GM12878 (cell line): Measurements from ENCODE around the gene HNRNPM. TPM values are rescaled to one million over a fixed set of nuclear protein-coding genes. Genes with fewer than 3 reads are reported as not detected.

ENCODE experiments used
- ATAC-seq: fragments of 200-7000 bp; cut with Tn5 transposase; 3 replicates; pipeline ENCODE4 v1.9.1; 2020; ENCODE audit warnings: mild to moderate bottlenecking, moderate library complexity
- BruUV-seq: library from RNA; stranded (reverse); fragments of 400-500 nt; replicated peaks from 2 replicates; lab custom pipeline; 2021; lab: Mats Ljungman, UMichigan
- CTCF ChIA-PET: fragments of 300-600 bp; sonication (Branson Sonifier 250); formaldehyde crosslinking; extraction: SDS; loops from one replicate; lab custom pipeline; 2021; ENCODE audit warnings: inconsistent platforms; lab: Yijun Ruan, JAX
- POLR2A ChIA-PET: fragments of 350-600 bp; formaldehyde crosslinking; extraction: SDS; loops from one replicate; lab custom pipeline; 2021; ENCODE audit warnings: inconsistent platforms; lab: Charles Lee
- RAD21 ChIA-PET: fragments of 300-600 bp; sonication (Branson Sonifier 250); formaldehyde crosslinking; loops from one replicate; lab custom pipeline; 2023; ENCODE audit warnings: antibody characterized with exemption; ENCODE audit not compliant: unreplicated experiment; lab: Charles Lee
- SMC1A ChIA-PET: fragments of 300-600 bp; sonication (Branson Sonifier 250); formaldehyde crosslinking; loops from one replicate; lab custom pipeline; 2023; ENCODE audit not compliant: unreplicated experiment, uncharacterized antibody; lab: Charles Lee
- DNase-seq: peaks from one replicate; pipeline ENCODE4 v3.0.0-alpha.2; 2011; ENCODE audit warnings: low read depth, low spot score
- FAIRE-seq: peaks from 3 replicates; lab custom pipeline; 2011; peaks lifted over from hg19 to GRCh38; lab: Jason Lieb, UNC
- H2AFZ ChIP-seq: 2 replicates; pipeline ENCODE4 v1.6.0; 2011; ENCODE audit warnings: low read depth, low read length, control low read depth; ENCODE audit not compliant: control insufficient read depth
- H3K27ac ChIP-seq: 2 replicates; pipeline ENCODE4 v1.5.1; 2011; ENCODE audit warnings: control low read depth; ENCODE audit not compliant: control insufficient read depth, insufficient read depth
- H3K27me3 ChIP-seq, 2 experiments: replicated peaks in 1 of 2; 2 replicates each; pipeline versions ENCODE4 v1.6.0 to v1.6.1; 2011; ENCODE audit warnings: low read length in 1 of 2; ENCODE audit not compliant: control insufficient read depth in 2 of 2, insufficient read depth in 2 of 2
- H3K36me3 ChIP-seq, 2 experiments: 2 replicates each; pipeline ENCODE4 v1.5.1; 2011; ENCODE audit warnings: low read length in 1 of 2; ENCODE audit not compliant: control insufficient read depth in 2 of 2, insufficient read depth in 2 of 2
- H3K4me1 ChIP-seq: 2 replicates; pipeline ENCODE4 v1.6.1; 2011; ENCODE audit warnings: mild to moderate bottlenecking, low read length, moderate library complexity, mixed read lengths; ENCODE audit not compliant: control insufficient read depth, insufficient read depth
- H3K4me2 ChIP-seq: 2 replicates; pipeline ENCODE4 v1.6.0; 2011; ENCODE audit warnings: control low read depth; ENCODE audit not compliant: control insufficient read depth, insufficient read depth
- H3K4me3 ChIP-seq: fragments of 200-600 bp; sonication (generic); 2 replicates; pipeline ENCODE4 v1.5.1; 2016
- H3K79me2 ChIP-seq: 2 replicates; pipeline ENCODE4 v1.6.0; 2011; ENCODE audit warnings: low read length; ENCODE audit not compliant: control insufficient read depth, insufficient read depth
- H3K9ac ChIP-seq: 2 replicates; pipeline ENCODE4 v1.8.0; 2011; ENCODE audit warnings: low read length, control low read depth, mixed read lengths; ENCODE audit not compliant: control insufficient read depth, insufficient read depth
- H3K9me3 ChIP-seq: replicated peaks from 3 replicates; pipeline ENCODE4 v1.5.1; 2011; ENCODE audit warnings: mild to moderate bottlenecking, low read length; ENCODE audit not compliant: control insufficient read depth, insufficient read depth
- H4K20me1 ChIP-seq: 2 replicates; pipeline ENCODE4 v1.6.0; 2011; ENCODE audit not compliant: control insufficient read depth, insufficient read depth
- CREB1 ChIP-seq: IDR thresholded peaks from 2 replicates; pipeline ENCODE4 v1.6.1; 2012; ENCODE audit warnings: low read depth, mild to moderate bottlenecking, inconsistent platforms
- JUND ChIP-seq: IDR thresholded peaks from 2 replicates; pipeline ENCODE4 v1.6.1; 2012; ENCODE audit warnings: low read depth, mild to moderate bottlenecking, low read length, improper control_type of control experiment, moderate library complexity
- NBN ChIP-seq: fragments of 450-650 bp; IDR thresholded peaks from 2 replicates; pipeline ENCODE4 v1.6.1; 2016
- RCOR1 ChIP-seq: conservative IDR thresholded peaks from 2 replicates; pipeline ENCODE4 v1.6.1; 2012; ENCODE audit warnings: low read depth, low read length, improper control_type of control experiment
- RUNX3 ChIP-seq: IDR thresholded peaks from 2 replicates; pipeline ENCODE4 v1.6.1; 2012; ENCODE audit warnings: low read length, inconsistent platforms
- SMC3 ChIP-seq: IDR thresholded peaks from 2 replicates; pipeline ENCODE4 v1.6.1; 2011; ENCODE audit warnings: low read length, improper control_type of control experiment, borderline replicate concordance
- STAT1 ChIP-seq: fragments of 450-650 bp; conservative IDR thresholded peaks from 2 replicates; pipeline ENCODE4 v1.6.1; 2014; ENCODE audit warnings: antibody characterized with exemption, mild to moderate bottlenecking
- SUPT20H ChIP-seq: IDR thresholded peaks from 2 replicates; pipeline ENCODE4 v1.6.1; 2011; ENCODE audit warnings: low read depth, mild to moderate bottlenecking, low read length, moderate library complexity, borderline replicate concordance; ENCODE audit not compliant: control insufficient read depth
- TAF1 ChIP-seq: IDR thresholded peaks from 2 replicates; pipeline ENCODE4 v1.6.1; 2011; ENCODE audit warnings: mild to moderate bottlenecking, low read depth, low read length, borderline replicate concordance
- ZNF217 ChIP-seq: fragments of 450-650 bp; IDR thresholded peaks from 2 replicates; pipeline ENCODE4 v1.6.1; 2017; ENCODE audit warnings: antibody characterized with exemption, mild to moderate bottlenecking
- ZNF384 ChIP-seq: IDR thresholded peaks from 2 replicates; pipeline ENCODE4 v1.6.1; 2012; ENCODE audit warnings: low read depth, mild to moderate bottlenecking, low read length, improper control_type of control experiment, borderline replicate concordance
- ZSCAN29 ChIP-seq: fragments of 450-650 bp; IDR thresholded peaks from 2 replicates; pipeline ENCODE4 v1.6.1; 2017; ENCODE audit warnings: mild to moderate bottlenecking, moderate library complexity
- WGBS: methylation state at CpG from one replicate; pipeline ENCODE4 v1.1.6; 2016; ENCODE audit warnings: low lambda C conversion rate; ENCODE audit not compliant: insufficient replicate concordance, insufficient coverage; ENCODE audit errors: missing lambda C conversion rate; 5-methylcytosine and 5-hydroxymethylcytosine counted together
- in situ Hi-C: fragments of 300-500 bp; cut with MboI; formaldehyde crosslinking; loops from 9 replicates; pipeline ENCODE4 v1.14.3; 2018; ENCODE audit warnings: mixed read lengths
- intact Hi-C: fragments of 100-400 bp; cut with micrococcal nuclease; formaldehyde crosslinking; loops from one replicate; pipeline ENCODE4 v1.14.2; 2022; ENCODE audit not compliant: unreplicated experiment
- polyA plus RNA-seq, 11 experiments: library from polyadenylated mRNA; depleted of rRNA in 4 of 11; unstranded in 6 of 11; stranded (reverse) in 5 of 11; fragments of >200 nt; fragmentation: Nextera tagmentation in 4 of 11; fragmentation: Illumina TruSeq in 1 of 11; extraction: Ambion mirVana in 4 of 11; extraction: Trizol in 1 of 11; gene quantifications; 1 replicate in 1 of 11; 2 replicates in 10 of 11; pipeline versions ENCODE4 v1.2.1 to v1.2.3, GENCODE V29; 2011 to 2016; ENCODE audit warnings: inconsistent platforms in 2 of 11, missing spikeins in 2 of 11, low read depth in 1 of 11
- total RNA-seq, 4 experiments: library from RNA; depleted of rRNA in 3 of 4; stranded (reverse); fragments of >200 nt in 3 of 4; fragmentation: Illumina TruSeq in 1 of 4; extraction: Trizol in 1 of 4; gene quantifications; 2 replicates each; pipeline versions ENCODE4 v1.2.1 to v1.2.3, GENCODE V29; 2013 to 2021
- TF ChIP-seq, protein P1 (sequence below): fragments of 450-650 bp; IDR thresholded peaks from 2 replicates; pipeline ENCODE4 v1.6.1; 2017; ENCODE audit warnings: low read depth, mild to moderate bottlenecking, moderate library complexity
- TF ChIP-seq, protein P2 (sequence below): fragments of 450-650 bp; formaldehyde crosslinking; IDR thresholded peaks from 2 replicates; pipeline ENCODE4 v1.4.0; 2020; ENCODE audit warnings: mild to moderate bottlenecking, moderate library complexity

The HNRNPM gene
- total and polyA plus RNA-seq, 10 of the 15 experiments (the other 5 are each of a cell fraction or from before 2014, with no cell fraction given) = 14.3 to 415 (median 198) TPM

DNA sequence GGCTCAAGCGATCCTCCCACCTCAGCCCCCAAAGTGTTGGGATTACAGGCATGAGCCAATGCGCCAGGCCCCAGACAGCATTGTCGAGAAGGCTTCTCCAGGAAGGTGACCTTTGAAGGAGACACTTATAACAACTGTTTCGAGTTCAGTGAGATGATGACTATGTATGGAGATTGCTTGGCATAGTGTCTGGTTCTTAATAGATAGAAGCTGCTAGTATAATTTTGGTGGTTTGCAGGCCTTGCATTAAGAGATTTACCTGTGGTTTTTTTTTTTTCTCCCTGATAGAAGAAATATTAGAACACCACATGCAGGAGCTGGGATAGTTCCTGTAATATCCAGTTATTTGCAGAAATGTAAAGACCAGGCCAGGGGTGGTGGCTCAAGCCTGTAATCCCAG, 28.0 kb upstream of the HNRNPM start:
- CTCF ChIA-PET = interaction anchor here (0.6 to 2.3 kb wide), 2 partner anchors 76 to 88 kb away, joined by 3 to 5 read pairs; no protein-coding TSS in a partner anchor
- no peaks in the 10 kb centered on the region for H3K9me3 ChIP-seq
- intact Hi-C loops = no loop called here

More for the DNA sequence above, 28.0 kb upstream of the HNRNPM start:
- H3K27me3 ChIP-seq = no peaks in the 10 kb centered on the region
- WGBS = 73% methylated on average over 4 of the region's 4 CpGs
- H3K4me2 ChIP-seq = no peak overlapping the region
- no peak for FAIRE-seq
- H4K20me1 ChIP-seq = no peaks in the 10 kb centered on the region
- ChIA-PET SMC1A (no interaction called here), POLR2A (interaction anchor here (0.6 to 1.3 kb wide), 3 partner anchors 33 to 213 kb away, joined by 3 to 5 read pairs (median 4); no protein-coding TSS in a partner anchor), RAD21 (interaction anchor here (0.7 kb wide), 1 partner anchor 89 kb away, joined by 3 read pairs; no protein-coding TSS in a partner anchor)
- peaks cover 4% of the 10 kb centered on the region; the same call in 1 of the 2 replicates for H3K4me1 ChIP-seq
- in situ Hi-C loops = loop anchor here (5.0 kb wide), 1 partner anchor 161 kb away; the partner anchor contains the start of gene MYO1F
- ATAC-seq = no peak
- no peak overlapping the region for H3K4me3 ChIP-seq
- H3K9ac ChIP-seq = no peak overlapping the region
- H2AFZ ChIP-seq = no peak overlapping the region
- no peak overlapping the region for H3K27ac ChIP-seq
- DNase-seq = no peak
- H3K79me2 ChIP-seq = no peaks in the 10 kb centered on the region
- no TSS peak for BruUV-seq
- no peaks in the 10 kb centered on the region for H3K36me3 ChIP-seq
- TF ChIP-seq JUND (no peak), RUNX3 (no peak), ZNF217 (no peak), RCOR1 (no peak), CREB1 (no peak), NBN (no peak), ZNF384 (no peak), SMC3 (no peak), STAT1 (no peak), SUPT20H (no peak), ZSCAN29 (no peak), TAF1 (no peak)
- TF ChIP-seq, protein P1, sequence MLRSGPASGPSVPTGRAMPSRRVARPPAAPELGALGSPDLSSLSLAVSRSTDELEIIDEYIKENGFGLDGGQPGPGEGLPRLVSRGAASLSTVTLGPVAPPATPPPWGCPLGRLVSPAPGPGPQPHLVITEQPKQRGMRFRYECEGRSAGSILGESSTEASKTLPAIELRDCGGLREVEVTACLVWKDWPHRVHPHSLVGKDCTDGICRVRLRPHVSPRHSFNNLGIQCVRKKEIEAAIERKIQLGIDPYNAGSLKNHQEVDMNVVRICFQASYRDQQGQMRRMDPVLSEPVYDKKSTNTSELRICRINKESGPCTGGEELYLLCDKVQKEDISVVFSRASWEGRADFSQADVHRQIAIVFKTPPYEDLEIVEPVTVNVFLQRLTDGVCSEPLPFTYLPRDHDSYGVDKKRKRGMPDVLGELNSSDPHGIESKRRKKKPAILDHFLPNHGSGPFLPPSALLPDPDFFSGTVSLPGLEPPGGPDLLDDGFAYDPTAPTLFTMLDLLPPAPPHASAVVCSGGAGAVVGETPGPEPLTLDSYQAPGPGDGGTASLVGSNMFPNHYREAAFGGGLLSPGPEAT = no peak
- TF ChIP-seq, protein P2, sequence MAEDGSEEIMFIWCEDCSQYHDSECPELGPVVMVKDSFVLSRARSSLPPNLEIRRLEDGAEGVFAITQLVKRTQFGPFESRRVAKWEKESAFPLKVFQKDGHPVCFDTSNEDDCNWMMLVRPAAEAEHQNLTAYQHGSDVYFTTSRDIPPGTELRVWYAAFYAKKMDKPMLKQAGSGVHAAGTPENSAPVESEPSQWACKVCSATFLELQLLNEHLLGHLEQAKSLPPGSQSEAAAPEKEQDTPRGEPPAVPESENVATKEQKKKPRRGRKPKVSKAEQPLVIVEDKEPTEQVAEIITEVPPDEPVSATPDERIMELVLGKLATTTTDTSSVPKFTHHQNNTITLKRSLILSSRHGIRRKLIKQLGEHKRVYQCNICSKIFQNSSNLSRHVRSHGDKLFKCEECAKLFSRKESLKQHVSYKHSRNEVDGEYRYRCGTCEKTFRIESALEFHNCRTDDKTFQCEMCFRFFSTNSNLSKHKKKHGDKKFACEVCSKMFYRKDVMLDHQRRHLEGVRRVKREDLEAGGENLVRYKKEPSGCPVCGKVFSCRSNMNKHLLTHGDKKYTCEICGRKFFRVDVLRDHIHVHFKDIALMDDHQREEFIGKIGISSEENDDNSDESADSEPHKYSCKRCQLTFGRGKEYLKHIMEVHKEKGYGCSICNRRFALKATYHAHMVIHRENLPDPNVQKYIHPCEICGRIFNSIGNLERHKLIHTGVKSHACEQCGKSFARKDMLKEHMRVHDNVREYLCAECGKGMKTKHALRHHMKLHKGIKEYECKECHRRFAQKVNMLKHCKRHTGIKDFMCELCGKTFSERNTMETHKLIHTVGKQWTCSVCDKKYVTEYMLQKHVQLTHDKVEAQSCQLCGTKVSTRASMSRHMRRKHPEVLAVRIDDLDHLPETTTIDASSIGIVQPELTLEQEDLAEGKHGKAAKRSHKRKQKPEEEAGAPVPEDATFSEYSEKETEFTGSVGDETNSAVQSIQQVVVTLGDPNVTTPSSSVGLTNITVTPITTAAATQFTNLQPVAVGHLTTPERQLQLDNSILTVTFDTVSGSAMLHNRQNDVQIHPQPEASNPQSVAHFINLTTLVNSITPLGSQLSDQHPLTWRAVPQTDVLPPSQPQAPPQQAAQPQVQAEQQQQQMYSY = no peak
